Lower lobe of right lung (tissue), 2 donors: ENCODE data around the gene IL1A. TPM values are rescaled to one million over a fixed set of nuclear protein-coding genes. Genes with fewer than 3 reads are reported as not detected.

Experiments
- ATAC-seq, 2 donors: fragments of 200-7000 bp; cut with Tn5 transposase; one replicate each; pipeline ENCODE4 v1.9.1; 2020 to 2022; ENCODE audit warnings: mild to moderate bottlenecking in 2 of 2, moderate library complexity in 2 of 2
- DNase-seq: peaks from one replicate; pipeline ENCODE4 v3.0.0-alpha.2; 2020
- H3K27ac ChIP-seq: fragments of 200-600 bp; one replicate; pipeline ENCODE4 v1.8.0; 2022
- H3K27me3 ChIP-seq: fragments of 200-600 bp; one replicate; pipeline ENCODE4 v1.8.0; 2022; ENCODE audit warnings: low read depth
- H3K36me3 ChIP-seq: fragments of 200-600 bp; one replicate; pipeline ENCODE4 v1.8.0; 2022; ENCODE audit warnings: mild to moderate bottlenecking
- H3K4me1 ChIP-seq: fragments of 200-600 bp; one replicate; pipeline ENCODE4 v1.8.0; 2022
- H3K4me3 ChIP-seq: fragments of 200-600 bp; one replicate; pipeline ENCODE4 v1.8.0; 2022; ENCODE audit warnings: mild to moderate bottlenecking
- H3K9me3 ChIP-seq: fragments of 200-600 bp; one replicate; pipeline ENCODE4 v1.8.0; 2022
- intact Hi-C: fragments of 100-400 bp; cut with DNase I; formaldehyde crosslinking; loops from one replicate; pipeline ENCODE4 v1.11.0; 2022
- total RNA-seq: library from RNA; stranded (reverse); fragmentation: NEBNext Ultra II Directional; extraction: Animal tissue kit (Norgen Biotek cat#: 25700); gene quantifications from one replicate; pipeline ENCODE4 v1.2.1, GENCODE V29; 2021
- TF ChIP-seq, protein P1 (sequence below): fragments of 200-600 bp; IDR thresholded peaks from one replicate; pipeline ENCODE4 v1.8.0; 2022; ENCODE audit warnings: antibody characterized with exemption, mild to moderate bottlenecking
- donor health status: DM: no; HTN: yes; CAD: no; lungs with severe emphysema.

Gene IL1A
- total RNA-seq, 1 donor from 2014 or later, result 2.1 TPM

DNA sequence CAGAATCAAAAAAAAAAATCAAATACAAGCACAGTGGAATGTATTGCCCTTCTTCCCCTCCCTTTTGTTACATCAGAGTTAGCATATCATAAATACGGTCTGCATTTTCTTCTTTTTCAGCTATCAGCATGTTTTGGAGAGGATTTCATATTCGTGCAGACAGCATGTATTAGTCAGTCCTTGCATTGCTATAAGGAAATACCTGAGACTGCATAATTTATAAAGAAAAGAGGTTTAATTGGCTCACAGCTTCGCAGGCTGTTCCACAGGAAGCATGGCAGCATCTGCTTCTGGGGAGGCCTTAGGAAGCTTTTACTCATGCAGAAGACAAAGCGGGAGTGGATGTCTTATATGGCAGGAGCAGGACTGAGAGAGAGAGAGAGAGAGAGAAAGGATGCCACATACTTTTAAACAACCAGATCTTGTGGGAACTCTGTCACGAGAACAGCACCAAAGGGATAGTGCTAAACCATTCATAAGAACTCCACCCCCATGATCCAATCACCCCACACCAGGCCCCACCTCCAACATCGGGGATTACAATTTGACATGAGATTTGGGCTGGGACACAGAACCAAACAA is 43.4 kb upstream of the IL1A start:
- DNase-seq (no peak), ATAC-seq (no peak)
- no peaks in the 10 kb centered on the region for H3K27me3 ChIP-seq
- H3K36me3 ChIP-seq, result no peaks in the 10 kb centered on the region
- no peak overlapping the region for H3K4me3 ChIP-seq
- TF ChIP-seq, protein P1, sequence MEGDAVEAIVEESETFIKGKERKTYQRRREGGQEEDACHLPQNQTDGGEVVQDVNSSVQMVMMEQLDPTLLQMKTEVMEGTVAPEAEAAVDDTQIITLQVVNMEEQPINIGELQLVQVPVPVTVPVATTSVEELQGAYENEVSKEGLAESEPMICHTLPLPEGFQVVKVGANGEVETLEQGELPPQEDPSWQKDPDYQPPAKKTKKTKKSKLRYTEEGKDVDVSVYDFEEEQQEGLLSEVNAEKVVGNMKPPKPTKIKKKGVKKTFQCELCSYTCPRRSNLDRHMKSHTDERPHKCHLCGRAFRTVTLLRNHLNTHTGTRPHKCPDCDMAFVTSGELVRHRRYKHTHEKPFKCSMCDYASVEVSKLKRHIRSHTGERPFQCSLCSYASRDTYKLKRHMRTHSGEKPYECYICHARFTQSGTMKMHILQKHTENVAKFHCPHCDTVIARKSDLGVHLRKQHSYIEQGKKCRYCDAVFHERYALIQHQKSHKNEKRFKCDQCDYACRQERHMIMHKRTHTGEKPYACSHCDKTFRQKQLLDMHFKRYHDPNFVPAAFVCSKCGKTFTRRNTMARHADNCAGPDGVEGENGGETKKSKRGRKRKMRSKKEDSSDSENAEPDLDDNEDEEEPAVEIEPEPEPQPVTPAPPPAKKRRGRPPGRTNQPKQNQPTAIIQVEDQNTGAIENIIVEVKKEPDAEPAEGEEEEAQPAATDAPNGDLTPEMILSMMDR, result no peak
- H3K4me1 ChIP-seq, result no peaks in the 10 kb centered on the region
- no peak overlapping the region for H3K27ac ChIP-seq
- intact Hi-C loops, result no loop called here
- no peaks in the 10 kb centered on the region for H3K9me3 ChIP-seq

DNA sequence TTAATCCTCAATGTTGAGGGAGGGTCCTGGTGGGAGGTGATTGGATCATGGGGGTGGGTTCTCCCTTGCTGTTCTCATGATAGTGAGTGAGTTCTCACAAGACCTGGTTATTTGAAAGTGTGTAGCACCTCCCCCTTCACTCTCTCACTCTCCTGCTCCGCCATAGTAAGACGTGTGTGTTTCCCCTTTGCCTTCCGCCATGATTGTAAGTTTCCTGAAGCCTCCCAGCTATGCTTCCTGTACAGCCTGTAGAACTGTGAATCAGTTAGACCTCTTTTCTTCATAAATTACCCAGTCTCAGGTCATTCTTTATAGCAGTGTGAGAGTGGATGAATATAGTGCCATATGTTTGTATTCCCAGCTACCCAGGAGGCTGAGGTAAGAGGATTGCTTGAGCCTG is 42.7 kb upstream of the IL1A start:
- H3K4me3 ChIP-seq, result no peak overlapping the region
- H3K27me3 ChIP-seq, result no peaks in the 10 kb centered on the region
- intact Hi-C loops, result no loop called here
- no peaks in the 10 kb centered on the region for H3K9me3 ChIP-seq
- H3K27ac ChIP-seq, result no peak overlapping the region
- no peaks in the 10 kb centered on the region for H3K4me1 ChIP-seq
- ATAC-seq, result no peak
- H3K36me3 ChIP-seq, result no peaks in the 10 kb centered on the region
- TF ChIP-seq, protein P1, result no peak
- no peak for DNase-seq

DNA sequence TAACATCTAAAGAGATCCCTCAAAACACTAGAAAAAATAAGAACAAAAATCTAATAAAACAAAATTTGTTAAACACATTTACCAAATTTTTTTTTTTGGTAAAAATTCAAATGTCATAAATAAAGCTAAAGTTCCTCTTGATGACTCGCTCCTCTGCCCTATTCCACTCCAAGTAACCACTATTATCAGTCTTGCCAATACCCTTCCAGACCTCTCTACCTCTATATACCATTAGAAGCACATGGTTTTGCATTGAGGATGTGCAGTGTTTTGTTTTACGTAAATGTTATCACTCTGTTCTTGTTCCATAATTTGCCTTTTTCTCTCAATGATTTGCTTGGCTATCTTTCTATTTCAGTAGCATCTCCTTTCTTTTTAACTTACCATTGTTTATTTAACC is 41.4 kb upstream of the IL1A start:
- no peaks in the 10 kb centered on the region for H3K36me3 ChIP-seq
- DNase-seq, result no peak

DNA sequence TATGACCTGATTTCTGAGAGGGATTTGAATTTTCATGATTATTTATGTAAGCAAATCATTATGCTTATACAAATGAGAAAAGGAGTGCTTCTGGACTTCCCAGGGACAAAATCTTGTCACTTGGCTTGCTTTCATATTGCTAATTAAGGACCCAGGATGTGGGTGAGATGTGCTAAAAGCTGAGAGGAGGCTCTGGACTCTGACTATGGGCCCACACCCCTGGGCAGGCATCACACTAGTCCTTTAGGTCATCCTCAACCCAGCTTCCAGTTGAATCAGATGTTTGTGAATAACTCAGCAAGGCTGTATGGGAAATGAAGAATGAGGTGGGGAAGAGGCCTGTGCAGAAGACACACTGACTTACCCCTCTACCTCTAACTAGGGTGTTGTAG is 40.4 kb upstream of the IL1A start:
- ATAC-seq (no peak), DNase-seq (no peak)
- H3K4me3 ChIP-seq, result no peak overlapping the region
- no peak overlapping the region for H3K27ac ChIP-seq
- TF ChIP-seq, protein P1, result no peak
- no peaks in the 10 kb centered on the region for H3K4me1 ChIP-seq
- no peaks in the 10 kb centered on the region for H3K9me3 ChIP-seq
- intact Hi-C loops, result no loop called here
- no peaks in the 10 kb centered on the region for H3K36me3 ChIP-seq
- H3K27me3 ChIP-seq, result no peaks in the 10 kb centered on the region

More for the DNA sequence above, 41.4 kb upstream of the IL1A start:
- Histone ChIP-seq H3K9me3 (no peaks in the 10 kb centered on the region), H3K4me3 (no peak overlapping the region), H3K4me1 (no peaks in the 10 kb centered on the region), H3K27me3 (no peaks in the 10 kb centered on the region), H3K27ac (no peak overlapping the region)
- TF ChIP-seq, protein P1, result no peak
- intact Hi-C loops, result no loop called here
- no peak for ATAC-seq

DNA sequence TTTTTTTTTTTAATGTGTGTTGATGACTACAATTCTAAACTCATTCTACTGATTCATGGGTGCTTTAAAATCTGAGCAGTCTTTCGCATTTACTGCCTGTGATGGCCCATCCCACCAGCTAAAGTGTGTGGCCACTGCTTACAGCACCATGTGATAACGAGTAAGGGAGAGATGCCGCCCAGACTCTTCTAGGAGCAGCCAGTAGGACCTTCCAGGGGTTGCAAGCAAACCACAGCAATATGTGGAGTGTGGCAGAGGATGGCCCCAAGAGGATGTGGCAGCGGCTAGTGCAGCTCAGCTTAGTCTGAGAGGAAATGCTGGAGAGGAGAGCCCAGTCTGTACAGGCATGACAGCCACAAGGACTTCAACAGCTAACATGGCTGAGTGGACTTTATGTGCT is 37.4 kb upstream of the IL1A start:
- H3K27me3 ChIP-seq, result no peaks in the 10 kb centered on the region
- ATAC-seq (no peak), DNase-seq (no peak)
- H3K9me3 ChIP-seq, result no peaks in the 10 kb centered on the region
- no peaks in the 10 kb centered on the region for H3K36me3 ChIP-seq
- peaks cover 5% of the 10 kb centered on the region for H3K4me1 ChIP-seq
- TF ChIP-seq, protein P1, result no peak
- intact Hi-C loops, result no loop called here
- H3K27ac ChIP-seq, result no peak overlapping the region
- no peak overlapping the region for H3K4me3 ChIP-seq
